K562 (cell line): ENCODE measurements around the gene LZTS2. TPM values are rescaled to one million over a fixed set of nuclear protein-coding genes. Genes with fewer than 3 reads are reported as not detected.

Source experiments
- BMI1 ChIP-seq: fragments of 150-350 bp; IDR thresholded peaks from 2 replicates; pipeline ENCODE4 v1.6.1; 2014; ENCODE audit warnings: low read length
- CCAR2 ChIP-seq: fragments of 200-400 bp; formaldehyde crosslinking; IDR thresholded peaks from 2 replicates; pipeline ENCODE4 v1.6.1; 2017; ENCODE audit warnings: mild to moderate bottlenecking, low read depth, low read length
- GTF2F1 ChIP-seq: IDR thresholded peaks from 2 replicates; pipeline ENCODE4 v1.6.1; 2011; ENCODE audit warnings: low read depth, low read length, improper control_type of control experiment
- IFI16 ChIP-seq: fragments of 250-450 bp; sonication (Bioruptor Pico); IDR thresholded peaks from 2 replicates; pipeline ENCODE4 v2.1.2; 2022; ENCODE audit warnings: mild to moderate bottlenecking, inconsistent platforms
- IRF2 ChIP-seq: sonication (generic); formaldehyde crosslinking; IDR thresholded peaks from 2 replicates; pipeline ENCODE4 v1.8.1; 2022; ENCODE audit warnings: mild to moderate bottlenecking, missing genetic modification reagents
- MAZ ChIP-seq, 2 experiments: fragments of 450-650 bp in 1 of 2; sonication (generic) in 1 of 2; formaldehyde crosslinking; IDR thresholded peaks in 1 of 2; conservative IDR thresholded peaks in 1 of 2; 2 replicates each; pipeline versions ENCODE4 v1.4.0 to v1.5.0; 2020; ENCODE audit warnings: mild to moderate bottlenecking in 1 of 2, missing genetic modification reagents in 1 of 2
- MYC ChIP-seq, 2 experiments: fragments of 250-450 bp in 1 of 2; sonication (Bioruptor Pico) in 1 of 2; IDR thresholded peaks; 2 replicates each; pipeline versions ENCODE4 v1.5.1 to v1.6.1; 2012 to 2021; ENCODE audit warnings: low read depth in 2 of 2, borderline replicate concordance in 1 of 2, improper control_type of control experiment in 1 of 2, low read length in 1 of 2, mild to moderate bottlenecking in 1 of 2, moderate library complexity in 1 of 2
- NR2C1 ChIP-seq, 2 experiments: fragments of 450-650 bp; IDR thresholded peaks; 2 replicates each; pipeline ENCODE4 v1.6.1; 2017; ENCODE audit warnings: mild to moderate bottlenecking in 2 of 2, antibody characterized with exemption in 1 of 2, inconsistent platforms in 1 of 2, missing compliant biosample characterization in 1 of 2, missing genetic modification characterization in 1 of 2
- RBM25 ChIP-seq: fragments of 200-400 bp; formaldehyde crosslinking; IDR thresholded peaks from 2 replicates; pipeline ENCODE4 v1.6.1; 2018; ENCODE audit warnings: low read length, low read depth, moderate library complexity; ENCODE audit not compliant: severe bottlenecking
- SAP30 ChIP-seq: fragments of 200-600 bp; sonication (generic); IDR thresholded peaks from 2 replicates; pipeline ENCODE4 v1.6.1; 2012; ENCODE audit warnings: borderline replicate concordance, low read depth, mild to moderate bottlenecking, moderate library complexity, low read length, control low read depth, inconsistent platforms; ENCODE audit not compliant: insufficient read depth, poor library complexity, severe bottlenecking
- STAT5A ChIP-seq: IDR thresholded peaks from 2 replicates; pipeline ENCODE4 v1.6.1; 2012; ENCODE audit warnings: low read length, inconsistent platforms, borderline replicate concordance
- TBL1XR1 ChIP-seq, 2 experiments: IDR thresholded peaks; 2 replicates each; pipeline ENCODE4 v1.6.1; 2012; ENCODE audit warnings: improper control_type of control experiment in 2 of 2, low read length in 2 of 2, mild to moderate bottlenecking in 1 of 2
- TFAM ChIP-seq: fragments of 250-450 bp; sonication (Bioruptor Pico); conservative IDR thresholded peaks from 2 replicates; pipeline ENCODE4 v1.5.0; 2021; ENCODE audit warnings: mild to moderate bottlenecking, moderate library complexity
- ZNF212 ChIP-seq: fragments of 450-650 bp; formaldehyde crosslinking; IDR thresholded peaks from 2 replicates; pipeline ENCODE4 v1.4.0; 2020; ENCODE audit warnings: mild to moderate bottlenecking
- ZNF239 ChIP-seq: fragments of 250-450 bp; sonication (Bioruptor Pico); IDR thresholded peaks from 2 replicates; pipeline ENCODE4 v1.4.0; 2020; ENCODE audit warnings: mild to moderate bottlenecking
- ZNF316 ChIP-seq: fragments of 450-650 bp; IDR thresholded peaks from 2 replicates; pipeline ENCODE4 v1.6.1; 2016
- ZNF717 ChIP-seq: fragments of 250-450 bp; sonication (Bioruptor Pico); IDR thresholded peaks from 2 replicates; pipeline ENCODE4 v1.5.0; 2021
- ZNF76 ChIP-seq: fragments of 250-450 bp; sonication (Bioruptor Pico); IDR thresholded peaks from 2 replicates; pipeline ENCODE4 v1.4.0; 2020; ENCODE audit warnings: mild to moderate bottlenecking, moderate library complexity, borderline replicate concordance
- polyA plus RNA-seq, 8 experiments: library from polyadenylated mRNA; depleted of rRNA in 4 of 8; stranded (reverse) in 5 of 8; unstranded in 3 of 8; fragments of >200 nt; fragmentation: Nextera tagmentation in 2 of 8; fragmentation: Illumina TruSeq in 1 of 8; extraction: Ambion mirVana in 2 of 8; extraction: Trizol in 1 of 8; gene quantifications; 2 replicates each; pipeline versions ENCODE4 v1.2.1 to v1.2.3, GENCODE V29; 2011 to 2014; ENCODE audit warnings: inconsistent platforms in 1 of 8, missing spikeins in 1 of 8
- total RNA-seq, 7 experiments: library from RNA; depleted of rRNA in 6 of 7; stranded (reverse); fragments of >200 nt in 6 of 7; fragmentation: Illumina TruSeq in 2 of 7; extraction: Trizol in 2 of 7; gene quantifications; 2 replicates each; pipeline versions ENCODE4 v1.2.1 to v1.2.3, GENCODE V29; 2011 to 2021; ENCODE audit warnings: low replicate concordance in 1 of 7
- TF ChIP-seq, protein P1 (sequence below): sonication (generic); formaldehyde crosslinking; IDR thresholded peaks from 2 replicates; pipeline ENCODE4 v1.8.0; 2023; ENCODE audit warnings: mild to moderate bottlenecking, missing genetic modification reagents
- TF ChIP-seq, protein P2 (sequence below): fragments of 450-650 bp; IDR thresholded peaks from 2 replicates; pipeline ENCODE4 v1.6.1; 2016; ENCODE audit warnings: missing biosample characterization, missing genetic modification characterization
- TF ChIP-seq, protein P3 (sequence below): fragments of 250-450 bp; sonication (Bioruptor Pico); IDR thresholded peaks from 2 replicates; pipeline ENCODE4 v1.4.0; 2020; ENCODE audit warnings: mild to moderate bottlenecking, moderate library complexity
- TF ChIP-seq, protein P4 (sequence below): sonication (generic); formaldehyde crosslinking; IDR thresholded peaks from 2 replicates; pipeline ENCODE4 v1.8.0; 2022; ENCODE audit warnings: missing genetic modification reagents, mild to moderate bottlenecking, moderate library complexity, borderline replicate concordance

Gene LZTS2
- total and polyA plus RNA-seq, 9 of the 15 experiments (the other 6 are each of a cell fraction or from before 2014, with no cell fraction given): 0.23 to 42.5 (median 14.7) TPM

DNA sequence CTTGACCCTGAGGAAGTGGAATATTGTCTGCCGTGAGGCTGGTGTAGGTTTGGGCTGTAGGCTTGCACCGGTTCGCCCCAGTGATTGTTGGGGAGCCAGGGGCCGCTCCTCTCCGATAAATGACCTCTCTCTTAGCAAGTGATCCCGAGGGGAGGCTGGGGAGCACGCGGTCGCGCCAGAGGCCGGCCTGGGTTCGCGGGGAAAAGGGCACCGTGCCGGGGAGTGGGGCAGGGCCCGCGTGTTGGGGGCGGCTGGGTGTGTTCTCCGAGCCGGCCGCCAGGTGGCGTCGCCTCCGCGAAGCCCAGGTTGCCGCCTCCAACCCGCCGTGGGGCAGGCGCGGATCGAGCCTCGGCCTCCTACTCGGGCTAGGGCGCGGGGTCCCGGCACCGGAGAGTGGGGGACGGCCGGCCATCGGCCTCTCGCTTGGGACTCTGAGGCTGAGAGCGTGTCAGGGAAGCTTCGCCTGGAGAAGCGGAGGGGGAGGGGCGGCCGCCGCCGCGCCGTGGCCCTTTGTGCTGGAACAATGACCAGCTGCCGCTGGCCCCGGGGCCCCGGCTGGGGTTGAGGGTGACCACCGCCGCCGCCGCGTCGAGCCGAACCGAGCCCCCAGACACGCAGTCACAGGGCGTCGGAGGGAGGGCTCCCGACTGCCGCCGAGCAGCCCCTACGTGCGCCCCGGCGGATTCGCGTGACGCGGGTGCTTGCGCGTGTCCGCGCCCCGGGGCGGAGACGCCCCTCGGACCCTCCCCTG is 442 bp upstream of the LZTS2 start (continued):
- TF ChIP-seq, protein P1, sequence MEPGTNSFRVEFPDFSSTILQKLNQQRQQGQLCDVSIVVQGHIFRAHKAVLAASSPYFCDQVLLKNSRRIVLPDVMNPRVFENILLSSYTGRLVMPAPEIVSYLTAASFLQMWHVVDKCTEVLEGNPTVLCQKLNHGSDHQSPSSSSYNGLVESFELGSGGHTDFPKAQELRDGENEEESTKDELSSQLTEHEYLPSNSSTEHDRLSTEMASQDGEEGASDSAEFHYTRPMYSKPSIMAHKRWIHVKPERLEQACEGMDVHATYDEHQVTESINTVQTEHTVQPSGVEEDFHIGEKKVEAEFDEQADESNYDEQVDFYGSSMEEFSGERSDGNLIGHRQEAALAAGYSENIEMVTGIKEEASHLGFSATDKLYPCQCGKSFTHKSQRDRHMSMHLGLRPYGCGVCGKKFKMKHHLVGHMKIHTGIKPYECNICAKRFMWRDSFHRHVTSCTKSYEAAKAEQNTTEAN (CRISPR knock-in tag): no peak
- TF ChIP-seq BMI1: no peak
- TF ChIP-seq RBM25: no peak
- TF ChIP-seq, protein P2, sequence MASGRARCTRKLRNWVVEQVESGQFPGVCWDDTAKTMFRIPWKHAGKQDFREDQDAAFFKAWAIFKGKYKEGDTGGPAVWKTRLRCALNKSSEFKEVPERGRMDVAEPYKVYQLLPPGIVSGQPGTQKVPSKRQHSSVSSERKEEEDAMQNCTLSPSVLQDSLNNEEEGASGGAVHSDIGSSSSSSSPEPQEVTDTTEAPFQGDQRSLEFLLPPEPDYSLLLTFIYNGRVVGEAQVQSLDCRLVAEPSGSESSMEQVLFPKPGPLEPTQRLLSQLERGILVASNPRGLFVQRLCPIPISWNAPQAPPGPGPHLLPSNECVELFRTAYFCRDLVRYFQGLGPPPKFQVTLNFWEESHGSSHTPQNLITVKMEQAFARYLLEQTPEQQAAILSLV (tag): no peak
- no peak for TF ChIP-seq ZNF76 (CRISPR knock-in tag)
- TF ChIP-seq, protein P3, sequence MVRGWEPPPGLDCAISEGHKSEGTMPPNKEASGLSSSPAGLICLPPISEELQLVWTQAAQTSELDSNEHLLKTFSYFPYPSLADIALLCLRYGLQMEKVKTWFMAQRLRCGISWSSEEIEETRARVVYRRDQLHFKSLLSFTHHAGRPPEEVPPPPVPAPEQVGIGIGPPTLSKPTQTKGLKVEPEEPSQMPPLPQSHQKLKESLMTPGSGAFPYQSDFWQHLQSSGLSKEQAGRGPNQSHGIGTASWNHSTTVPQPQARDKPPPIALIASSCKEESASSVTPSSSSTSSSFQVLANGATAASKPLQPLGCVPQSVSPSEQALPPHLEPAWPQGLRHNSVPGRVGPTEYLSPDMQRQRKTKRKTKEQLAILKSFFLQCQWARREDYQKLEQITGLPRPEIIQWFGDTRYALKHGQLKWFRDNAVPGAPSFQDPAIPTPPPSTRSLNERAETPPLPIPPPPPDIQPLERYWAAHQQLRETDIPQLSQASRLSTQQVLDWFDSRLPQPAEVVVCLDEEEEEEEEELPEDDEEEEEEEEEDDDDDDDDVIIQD (CRISPR knock-in tag): no peak
- TF ChIP-seq TBL1XR1 (IDR thresholded peaks at IDR 0.05; ENCODE audit: low read length in 2 of 2): no peak
- no peak for TF ChIP-seq GTF2F1
- TF ChIP-seq IRF2 (CRISPR knock-in tag): no peak
- no peak for TF ChIP-seq ZNF717 (CRISPR knock-in tag)
- TF ChIP-seq CCAR2: no peak
- TF ChIP-seq ZNF239 (CRISPR knock-in tag): no peak
- TF ChIP-seq IFI16 (CRISPR knock-in tag): no peak
- TF ChIP-seq ZNF212 (CRISPR knock-in tag): 0 out of 2 replicates have a peak, but pooled peaks have one; percentile 40
- no peak for TF ChIP-seq NR2C1 (IDR thresholded peaks at IDR 0.05)
- no peak for TF ChIP-seq NR2C1 (tag; IDR thresholded peaks at IDR 0.05)
- no peak for TF ChIP-seq TFAM (CRISPR knock-in tag)
- peak; percentile 47; the same call in 1 of the 2 replicates for TF ChIP-seq MYC (IDR thresholded peaks at IDR 0.05; ENCODE audit: low read depth, low read length)
- no peak for TF ChIP-seq MYC (CRISPR knock-in tag; IDR thresholded peaks at IDR 0.05; ENCODE audit: borderline replicate concordance, low read depth)
- no peak for TF ChIP-seq SAP30
- TF ChIP-seq MAZ (CRISPR knock-in tag; conservative IDR thresholded peaks at IDR 0.05 in 1 of 2, IDR thresholded peaks at IDR 0.05 in 1 of 2): peak; percentile 76 to 90
- no peak for TF ChIP-seq STAT5A
- TF ChIP-seq, protein P4, sequence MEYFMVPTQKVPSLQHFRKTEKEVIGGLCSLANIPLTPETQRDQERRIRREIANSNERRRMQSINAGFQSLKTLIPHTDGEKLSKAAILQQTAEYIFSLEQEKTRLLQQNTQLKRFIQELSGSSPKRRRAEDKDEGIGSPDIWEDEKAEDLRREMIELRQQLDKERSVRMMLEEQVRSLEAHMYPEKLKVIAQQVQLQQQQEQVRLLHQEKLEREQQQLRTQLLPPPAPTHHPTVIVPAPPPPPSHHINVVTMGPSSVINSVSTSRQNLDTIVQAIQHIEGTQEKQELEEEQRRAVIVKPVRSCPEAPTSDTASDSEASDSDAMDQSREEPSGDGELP: peak; percentile 33; the same call in 1 of the 2 replicates
- no peak for TF ChIP-seq ZNF316
